Measurements from ENCODE around the gene GPR137.

GPR137 gene

DNA sequence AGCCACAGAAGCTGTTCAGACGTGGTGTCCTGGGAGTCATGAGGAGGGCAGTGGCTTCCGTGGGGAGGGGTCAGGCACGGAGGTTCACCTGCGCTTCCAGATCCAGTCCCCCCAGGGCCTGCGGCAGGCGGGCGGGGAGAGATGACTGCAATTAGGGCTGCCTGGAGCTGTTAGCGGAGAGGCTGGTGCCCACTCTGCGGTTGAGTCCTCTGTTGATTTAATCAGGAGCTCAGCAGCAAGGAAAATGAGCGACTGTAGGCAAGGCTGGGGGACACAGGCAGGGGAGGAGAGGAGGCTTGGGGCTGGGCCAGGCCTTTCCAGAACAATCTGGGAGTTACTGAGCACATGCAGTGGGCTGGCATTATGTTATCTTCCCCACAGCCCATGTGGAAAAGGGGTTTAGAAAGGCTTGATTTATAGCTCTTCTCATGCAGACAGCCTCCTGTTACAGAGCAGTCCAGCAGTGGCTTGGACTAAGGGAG is 21.2 kb upstream of the GPR137 start:
- no peak for DNase-seq

DNA sequence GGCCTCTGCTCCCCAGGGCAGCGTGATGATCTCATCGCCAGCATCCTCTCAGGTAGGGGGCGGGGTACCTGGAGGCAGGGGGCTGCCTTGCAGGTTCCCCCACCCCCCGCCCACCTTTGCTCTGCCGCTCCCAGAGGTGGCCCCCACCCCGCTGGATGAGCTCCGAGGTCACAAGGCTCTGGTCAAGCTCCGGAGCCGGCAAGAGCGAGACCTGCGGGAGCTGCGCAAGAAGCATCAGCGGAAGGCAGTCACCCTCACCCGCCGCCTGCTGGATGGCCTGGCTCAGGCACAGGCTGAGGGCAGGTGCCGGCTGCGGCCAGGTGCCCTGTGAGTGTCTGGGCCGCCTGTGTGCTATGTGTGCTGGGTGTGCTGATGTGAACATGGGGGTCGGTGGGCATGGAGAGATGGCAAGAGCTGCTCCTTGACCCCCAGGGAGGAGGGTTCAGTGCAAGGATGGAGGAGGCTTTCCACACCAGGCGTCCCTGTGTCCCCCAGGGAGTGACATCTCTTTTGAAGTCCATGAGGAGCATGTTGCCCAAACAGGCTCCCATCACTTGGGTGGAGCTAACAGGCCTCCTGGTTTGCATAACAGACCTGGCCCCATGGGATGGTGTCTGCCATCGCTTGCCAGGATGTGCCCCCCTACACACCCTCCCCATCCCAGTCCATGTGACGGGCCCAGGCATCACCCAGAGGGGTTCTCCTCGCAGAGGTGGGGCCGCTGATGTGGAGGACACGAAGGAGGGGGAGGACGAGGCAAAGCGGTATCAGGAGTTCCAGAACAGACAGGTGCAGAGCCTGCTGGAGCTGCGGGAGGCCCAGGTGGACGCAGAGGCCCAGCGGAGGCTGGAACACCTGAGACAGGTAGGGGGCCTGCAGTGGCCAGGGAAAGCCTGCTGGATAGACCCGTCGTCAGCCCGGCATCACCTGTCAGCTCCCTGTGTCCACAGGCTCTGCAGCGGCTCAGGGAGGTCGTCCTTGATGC is 20.2 kb upstream of the GPR137 start:
- DNase-seq: no peak

DNA sequence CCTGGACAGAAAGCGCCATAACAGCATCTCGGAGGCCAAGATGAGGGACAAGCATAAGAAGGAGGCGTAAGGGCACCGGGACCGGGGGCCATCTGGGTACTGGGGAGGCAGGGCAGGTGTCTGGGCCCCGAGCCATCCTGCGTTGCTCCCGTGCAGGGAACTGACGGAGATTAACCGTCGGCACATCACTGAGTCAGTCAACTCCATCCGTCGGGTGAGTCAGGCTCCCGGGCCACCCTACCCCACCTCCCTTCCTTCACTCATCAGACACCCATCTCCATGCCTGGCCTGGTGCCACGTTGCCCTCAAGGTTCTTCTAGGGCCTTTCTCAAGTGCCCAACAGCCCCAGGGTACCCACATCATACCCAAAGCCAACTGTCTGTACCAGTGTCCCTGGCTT is 19.3 kb upstream of the GPR137 start:
- peak; percentile 22 for DNase-seq

DNA sequence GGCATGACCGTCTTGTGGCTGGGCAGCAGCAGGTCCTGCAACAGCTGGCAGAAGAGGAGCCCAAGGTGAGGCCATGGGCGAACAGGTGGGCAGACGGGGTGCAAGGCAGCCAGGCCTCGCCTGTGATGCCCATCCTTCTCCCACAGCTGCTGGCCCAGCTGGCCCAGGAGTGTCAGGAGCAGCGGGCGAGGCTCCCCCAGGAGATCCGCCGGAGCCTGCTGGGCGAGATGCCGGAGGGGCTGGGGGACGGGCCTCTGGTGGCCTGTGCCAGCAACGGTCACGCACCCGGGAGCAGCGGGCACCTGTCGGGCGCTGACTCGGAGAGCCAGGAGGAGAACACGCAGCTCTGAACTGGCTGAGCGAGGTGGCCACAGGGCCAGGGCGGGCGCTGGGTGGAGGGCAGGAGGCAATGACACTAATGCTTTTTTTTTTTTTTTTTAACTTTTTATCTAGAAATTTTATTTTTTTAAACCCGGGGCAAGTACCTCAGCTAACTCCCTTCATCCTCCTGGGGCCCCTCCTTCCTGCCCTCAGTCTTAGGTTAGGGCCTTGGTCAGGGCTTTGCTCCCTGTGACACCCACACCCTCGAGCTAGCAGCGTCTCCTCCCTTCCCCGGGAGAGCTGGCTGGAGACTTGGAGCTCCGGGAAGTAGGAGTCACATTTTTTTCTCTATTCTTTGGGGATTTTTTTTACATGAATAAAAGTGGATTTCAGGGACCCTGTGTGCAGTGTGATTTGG is 18.3 kb upstream of the GPR137 start:
- DNase-seq: no peak

DNA sequence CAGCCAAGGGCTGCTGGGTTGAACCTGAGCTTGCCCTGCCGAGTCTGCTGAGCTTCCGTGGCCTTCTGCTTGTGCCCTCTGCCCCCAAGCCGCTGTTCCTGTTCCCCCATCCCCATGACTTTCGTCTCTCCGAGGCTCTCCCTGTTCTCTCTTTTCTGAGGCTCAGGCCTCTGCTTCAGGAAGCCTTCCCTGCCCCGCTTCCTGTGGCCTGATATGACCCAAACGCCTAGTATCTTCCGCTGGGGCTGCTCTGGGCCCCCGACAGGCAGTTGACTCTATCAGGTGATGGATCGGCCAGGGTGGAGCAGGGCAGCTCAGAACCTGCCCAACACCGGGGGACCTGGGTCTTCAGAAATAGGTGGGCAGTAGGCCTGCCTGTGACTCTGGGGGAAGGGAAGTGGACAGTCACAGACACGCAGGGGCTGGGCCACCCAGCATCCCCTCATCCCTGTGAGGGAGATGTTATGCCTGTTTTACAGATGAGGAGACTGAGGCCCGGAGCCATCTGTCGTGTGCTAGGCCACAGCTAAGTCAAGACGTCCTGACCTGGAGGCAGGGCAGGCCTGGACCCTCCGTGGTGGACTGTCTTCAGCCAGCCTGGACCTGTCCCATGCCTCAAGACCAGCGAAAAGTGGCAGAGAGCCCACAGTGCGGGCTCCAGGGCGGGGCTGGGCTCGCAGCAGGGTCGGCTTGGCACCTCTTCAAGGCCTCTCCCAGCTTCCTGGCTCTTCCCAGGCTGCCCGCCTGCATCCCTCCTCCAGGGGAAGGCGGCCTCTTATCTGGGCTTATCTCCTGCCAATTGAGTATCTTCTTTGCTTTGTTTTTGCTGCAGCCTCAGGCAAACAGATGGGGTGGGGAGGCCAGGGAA is 17.4 kb upstream of the GPR137 start:
- DNase-seq: peak; percentile 44

DNA sequence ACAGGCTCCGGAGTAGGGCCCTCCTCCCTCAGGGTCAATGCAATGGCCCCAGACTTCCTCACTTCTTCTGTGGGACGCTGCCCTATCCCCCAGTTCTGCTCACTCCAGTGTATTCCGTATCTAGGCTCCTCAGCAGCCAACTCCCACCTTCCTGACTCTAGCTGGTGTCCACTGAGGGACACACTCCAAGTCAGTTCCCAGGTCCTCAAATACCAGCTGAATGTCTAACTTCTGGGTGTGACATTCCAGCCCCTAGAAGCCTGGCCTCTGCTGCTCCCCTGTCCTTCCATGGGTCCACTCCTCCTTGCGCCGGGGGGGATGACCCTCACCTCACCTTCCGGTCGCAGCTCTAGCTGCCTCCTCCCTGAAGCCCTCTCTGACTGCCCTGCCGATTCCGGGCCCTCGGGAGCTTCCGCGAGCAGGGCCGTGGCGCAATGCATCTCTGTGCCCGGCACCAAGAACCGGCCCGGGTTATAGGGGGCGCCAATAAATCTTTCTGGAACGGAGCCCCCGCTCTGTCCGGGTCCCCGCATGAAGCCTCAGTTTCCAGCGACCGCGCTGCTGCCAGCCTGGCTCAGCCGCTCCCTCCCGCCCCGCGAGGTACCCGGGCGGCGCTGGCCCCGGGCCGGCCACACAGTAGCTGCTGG is 16.6 kb upstream of the GPR137 start:
- DNase-seq: peak; percentile 49

DNA sequence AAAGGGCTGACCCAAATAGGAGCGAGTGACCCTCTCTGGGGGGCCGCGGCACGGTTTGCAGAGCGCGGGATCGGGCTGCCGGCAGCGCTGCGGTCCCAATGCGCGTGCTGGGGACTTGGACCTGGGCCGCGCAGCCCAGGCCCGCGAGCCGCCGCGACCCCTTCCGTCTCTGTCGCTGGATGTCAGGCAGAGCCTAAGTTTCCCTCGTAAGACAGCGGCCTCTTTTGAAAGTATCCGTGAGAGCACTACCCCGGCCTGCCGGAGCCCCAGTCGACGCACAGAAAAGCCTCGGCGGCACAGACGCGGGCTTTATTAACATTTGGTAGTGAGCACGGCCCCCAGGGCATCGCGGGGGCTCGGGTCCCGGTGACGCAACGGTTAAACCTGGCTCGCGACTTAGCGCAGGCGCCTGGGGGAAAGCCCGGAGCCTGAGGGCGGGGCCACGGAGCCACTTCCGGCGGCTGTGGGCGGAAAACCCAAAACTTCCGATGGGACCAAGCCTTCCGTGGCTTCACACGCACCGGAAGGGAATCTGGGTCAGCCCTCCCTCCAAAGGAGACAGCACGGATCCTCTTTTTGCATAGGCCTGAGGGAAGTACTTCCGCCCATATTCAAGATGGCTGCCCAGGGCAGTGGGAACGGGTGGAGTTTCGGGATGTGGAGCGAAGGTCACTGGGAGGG is 16.0 kb upstream of the GPR137 start:
- peak; percentile 100 for DNase-seq

DNA sequence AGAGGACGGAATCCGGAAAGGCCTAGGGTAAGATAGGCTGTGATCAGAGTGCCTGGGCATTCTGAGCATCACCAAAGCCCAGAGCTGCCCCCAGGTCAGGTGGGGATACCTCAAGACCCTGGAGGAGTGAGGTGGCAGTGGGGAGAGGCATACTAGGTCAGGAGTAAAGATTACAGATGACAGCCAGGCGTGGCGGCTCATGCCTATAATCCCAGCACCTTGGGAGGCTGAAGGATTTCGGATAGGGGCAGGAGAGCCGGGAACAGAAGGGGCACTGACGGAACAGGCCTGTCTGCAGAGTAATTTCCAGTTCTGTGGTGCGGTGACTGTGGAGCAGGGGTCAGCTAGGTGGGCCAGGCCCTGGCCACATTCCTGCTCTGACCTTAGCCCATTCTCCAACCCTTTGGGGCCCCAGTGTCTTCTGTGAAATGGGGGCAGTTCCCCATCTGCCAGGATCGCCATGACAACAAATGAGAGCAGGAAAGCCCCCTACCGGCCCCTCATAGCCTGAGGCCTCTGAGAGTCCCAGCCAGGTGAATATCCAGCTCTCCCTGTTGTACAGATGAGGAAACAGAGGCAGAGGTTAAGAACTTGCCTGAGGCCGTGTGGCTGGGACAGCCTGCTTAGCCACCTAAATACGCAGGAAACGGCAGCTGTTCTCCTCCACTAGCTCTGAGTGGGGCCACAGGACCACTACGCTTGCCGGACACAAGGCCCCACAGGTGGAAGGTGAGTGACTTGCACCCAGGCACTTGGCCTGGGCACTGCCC is 10.4 kb upstream of the GPR137 start:
- no peak for DNase-seq

DNA sequence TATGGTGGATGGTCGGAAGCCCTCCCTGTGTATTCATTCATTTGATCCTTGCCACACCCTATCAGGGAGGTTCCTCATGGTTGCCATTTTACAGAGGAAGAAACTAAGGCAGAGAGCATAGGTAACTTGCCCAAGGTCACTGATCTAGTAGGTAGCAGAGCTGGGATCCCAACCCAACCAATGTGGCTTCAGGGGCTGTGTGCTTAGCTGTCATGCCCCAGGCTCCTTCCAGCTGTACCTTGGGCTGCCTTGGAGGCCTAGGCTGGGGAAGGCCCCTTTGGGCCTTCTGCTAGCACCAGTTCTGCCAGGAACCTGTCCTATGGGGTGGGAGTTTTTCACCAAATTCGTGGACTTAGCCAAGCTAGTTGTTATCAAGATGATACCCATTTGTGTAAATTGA is 9.8 kb upstream of the GPR137 start:
- DNase-seq: no peak

DNA sequence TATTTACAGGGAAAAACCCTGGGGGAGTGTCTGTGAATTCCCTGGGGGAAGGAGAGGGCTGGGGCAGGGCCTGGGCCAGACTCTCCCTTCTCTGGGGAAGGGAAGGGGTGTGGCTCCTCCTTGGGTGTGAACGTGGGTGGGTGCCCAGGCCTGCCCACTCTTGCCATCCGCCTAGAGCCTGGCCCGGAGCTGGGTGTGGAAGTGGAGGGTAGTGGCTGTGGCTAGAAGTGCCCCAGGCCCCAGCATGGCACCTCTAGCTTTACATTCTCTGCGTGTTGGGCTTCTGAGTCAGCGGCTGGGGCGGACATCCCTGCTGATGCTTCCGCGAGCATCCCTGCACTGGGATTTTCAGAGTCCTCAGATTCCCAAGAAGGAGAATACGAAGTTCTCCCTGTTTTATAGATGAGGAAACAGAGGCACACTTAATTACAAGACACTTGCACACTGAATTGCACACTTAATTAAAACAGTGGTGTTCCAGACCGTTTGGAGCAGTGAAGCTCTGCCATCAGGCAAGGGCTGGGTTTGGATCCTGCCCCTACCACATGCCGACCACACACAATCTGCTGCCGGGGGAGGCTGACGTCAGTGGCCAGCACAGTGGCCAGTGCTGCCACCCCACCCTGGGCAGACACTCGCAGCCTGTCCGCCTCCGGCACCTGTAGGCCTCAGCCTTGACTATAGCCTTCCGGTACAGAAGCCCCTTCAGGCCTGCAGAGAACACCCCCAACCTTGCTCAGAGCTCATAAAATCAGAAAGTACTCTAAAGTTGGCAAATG is 8.8 kb upstream of the GPR137 start:
- peak; percentile 78 for DNase-seq

DNA sequence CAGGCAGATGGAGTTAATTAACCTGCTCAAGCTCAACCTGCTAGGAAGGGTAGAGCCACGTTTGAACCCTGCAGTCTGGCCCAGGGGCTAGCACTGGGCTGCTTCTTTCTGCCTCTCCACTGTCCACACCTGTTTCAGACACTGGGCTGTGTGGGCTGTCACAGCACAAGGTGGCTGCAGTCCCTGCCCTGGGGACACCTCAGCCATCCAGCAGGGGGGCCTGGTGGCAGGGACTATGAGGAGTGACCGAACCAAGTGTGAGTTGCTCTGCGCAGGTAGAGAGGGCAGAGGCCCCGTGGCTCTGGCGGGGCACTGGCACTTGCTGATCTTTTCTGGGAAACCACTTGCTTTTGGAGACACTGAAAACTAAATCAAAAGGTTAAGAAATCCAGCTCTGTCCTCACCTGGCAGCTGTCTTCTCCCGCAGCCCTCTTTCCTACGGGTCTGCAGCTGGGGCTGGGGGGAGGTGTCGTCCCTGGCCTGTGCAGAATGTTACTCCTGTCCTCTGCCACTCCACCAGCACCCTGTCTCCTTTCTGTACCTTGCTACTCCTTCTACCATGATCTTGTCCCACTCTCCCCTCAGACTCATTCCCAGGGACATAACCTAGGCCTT is 7.0 kb upstream of the GPR137 start:
- no peak for DNase-seq

DNA sequence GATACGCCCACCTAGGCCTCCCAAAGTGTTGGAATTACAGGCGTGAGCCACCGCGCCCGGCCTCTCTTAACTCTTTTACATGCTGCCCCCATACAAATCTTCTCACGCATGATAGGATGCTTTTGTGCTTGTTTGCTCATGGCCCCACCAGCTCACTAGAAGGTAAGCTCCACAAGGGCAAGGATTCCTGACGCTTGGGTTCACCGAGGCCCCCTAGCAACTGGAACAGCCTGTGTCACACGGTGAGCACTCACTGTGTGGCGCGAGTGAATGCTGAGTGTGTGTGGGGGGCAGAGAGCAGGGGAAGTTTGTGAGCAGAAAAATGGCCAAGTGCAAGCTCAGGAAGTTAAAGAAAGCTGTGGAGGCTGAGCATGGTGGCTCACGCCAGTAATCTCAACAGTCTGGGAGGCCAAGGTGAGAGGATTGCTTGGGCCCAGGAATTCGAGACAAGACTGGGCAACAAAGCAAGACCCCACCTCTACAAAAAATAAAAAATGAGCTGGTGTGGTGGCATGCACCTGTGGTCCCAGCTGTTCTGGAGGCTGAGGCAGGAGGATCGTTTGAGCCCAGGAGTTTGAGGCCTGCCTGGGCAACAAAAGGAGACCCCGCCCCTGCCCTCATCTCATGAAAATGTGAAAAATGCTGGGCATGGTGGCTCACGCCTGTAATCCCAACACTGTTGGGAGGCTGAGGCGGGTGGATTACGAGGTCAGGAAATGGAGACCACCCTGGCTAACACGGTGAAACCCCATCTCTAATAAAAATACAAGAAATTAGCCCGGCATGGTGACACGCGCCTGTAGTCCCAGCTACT is 3.5 kb upstream of the GPR137 start:
- DNase-seq: no peak

DNA sequence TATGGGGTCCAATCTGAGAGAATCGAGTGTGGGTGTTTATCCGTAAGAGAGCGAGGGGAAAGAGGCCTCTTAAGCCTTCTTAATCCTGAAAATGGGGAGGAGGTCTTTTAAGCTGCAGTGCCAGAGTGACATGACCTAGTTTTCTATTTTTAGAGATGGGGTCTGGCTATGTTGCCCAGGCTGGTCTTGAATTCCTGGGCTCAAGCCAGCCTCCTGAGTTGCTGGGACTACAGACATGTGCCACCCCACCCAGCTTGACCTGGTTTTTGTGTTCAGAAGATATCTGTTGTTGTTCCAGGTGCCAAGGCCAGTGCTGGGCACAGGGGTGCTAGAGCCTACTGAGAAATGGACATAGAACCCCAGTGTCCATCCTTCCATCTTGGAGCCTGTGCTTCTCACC is 2.6 kb upstream of the GPR137 start:
- DNase-seq: no peak

DNA sequence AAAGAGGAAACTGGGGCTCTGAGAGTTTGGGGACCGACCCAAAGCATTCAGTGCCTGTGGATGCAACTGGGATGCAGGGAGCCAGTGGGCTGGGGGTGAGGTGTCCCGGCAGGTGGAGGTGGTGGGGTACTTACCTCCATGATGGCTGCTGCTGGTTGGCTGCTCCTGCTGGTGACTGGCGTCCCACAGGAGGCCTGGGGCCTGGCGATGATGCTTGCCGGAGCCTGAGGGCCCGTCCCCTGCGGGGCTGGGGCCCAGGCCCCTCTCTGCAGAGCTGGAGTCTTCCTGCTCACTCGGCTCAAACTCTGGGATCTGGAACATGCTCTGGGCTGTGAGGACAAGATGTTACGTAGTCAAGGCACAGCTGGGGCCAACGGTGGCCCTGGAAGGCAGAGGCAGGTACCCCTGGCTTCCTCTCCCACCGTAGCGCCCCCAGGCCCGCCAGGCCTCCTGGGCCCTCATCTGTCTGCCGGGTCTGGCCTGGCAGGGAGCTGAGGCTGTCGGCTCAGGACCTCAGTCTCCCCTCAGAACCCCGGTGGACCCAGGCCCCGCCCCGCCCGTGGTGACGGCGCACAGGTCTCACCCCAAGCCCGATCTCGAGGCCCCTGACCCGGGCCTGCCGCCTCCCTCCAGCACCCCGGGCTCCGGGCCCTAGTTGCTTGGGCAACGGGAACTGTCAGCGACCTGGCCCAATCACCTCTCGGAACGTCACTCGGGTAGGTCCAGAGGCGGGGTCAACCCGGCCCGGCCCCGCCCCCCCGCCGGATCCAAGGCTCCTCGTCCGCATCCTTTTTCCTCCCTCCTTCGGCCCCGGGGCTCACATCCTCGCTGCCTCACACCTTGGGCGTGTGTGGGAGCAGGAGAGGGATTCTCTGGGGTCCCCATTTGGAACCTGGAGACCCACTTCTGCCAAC is 1.3 kb upstream of the GPR137 start, which contains the start of gene BAD:
Gene BAD, minus strand, starts transcription at position 618 of the 914 bp plus-strand sequence. Its CDS starts 297 bp downstream, at position 321.
- peak; percentile 92 for DNase-seq

DNA sequence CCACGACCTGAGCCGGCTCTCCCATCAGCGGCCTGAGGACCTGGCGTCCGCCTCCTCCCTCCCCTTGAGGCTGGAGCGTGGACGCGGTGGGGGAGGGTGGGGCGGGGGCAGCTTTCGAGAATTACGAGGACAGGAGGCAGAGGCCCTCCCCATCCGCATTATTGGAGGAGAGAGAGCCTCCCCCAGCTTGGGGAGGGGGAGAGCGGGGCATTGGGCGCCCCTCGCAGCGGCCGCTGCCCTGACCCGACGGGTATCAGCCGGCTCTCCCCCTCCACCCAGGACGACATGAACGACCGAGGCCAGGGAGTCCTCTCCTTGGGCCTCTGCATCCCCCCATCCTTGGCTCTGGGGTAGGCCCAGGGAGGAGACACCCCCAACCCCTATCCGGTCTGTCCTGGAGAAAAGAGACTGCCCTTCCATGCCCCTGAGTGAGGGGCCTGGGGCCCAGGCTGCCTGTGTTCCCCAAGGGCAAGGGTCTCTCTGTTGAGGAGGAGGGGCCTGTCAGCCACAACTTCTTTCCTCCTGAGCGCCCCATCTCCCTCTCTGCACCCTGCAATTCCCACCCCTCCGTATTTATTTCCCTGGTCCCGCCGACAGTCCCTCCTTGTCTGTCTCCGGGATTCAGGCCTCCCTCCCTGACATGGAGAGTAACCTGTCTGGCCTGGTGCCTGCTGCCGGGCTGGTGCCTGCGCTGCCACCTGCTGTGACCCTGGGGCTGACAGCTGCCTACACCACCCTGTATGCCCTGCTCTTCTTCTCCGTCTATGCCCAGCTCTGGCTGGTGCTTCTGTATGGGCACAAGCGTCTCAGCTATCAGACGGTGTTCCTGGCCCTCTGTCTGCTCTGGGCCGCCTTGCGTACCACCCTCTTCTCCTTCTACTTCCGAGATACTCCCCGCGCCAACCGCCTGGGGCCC is 495 bp downstream of the GPR137 start:
- no peak for DNase-seq

DNA sequence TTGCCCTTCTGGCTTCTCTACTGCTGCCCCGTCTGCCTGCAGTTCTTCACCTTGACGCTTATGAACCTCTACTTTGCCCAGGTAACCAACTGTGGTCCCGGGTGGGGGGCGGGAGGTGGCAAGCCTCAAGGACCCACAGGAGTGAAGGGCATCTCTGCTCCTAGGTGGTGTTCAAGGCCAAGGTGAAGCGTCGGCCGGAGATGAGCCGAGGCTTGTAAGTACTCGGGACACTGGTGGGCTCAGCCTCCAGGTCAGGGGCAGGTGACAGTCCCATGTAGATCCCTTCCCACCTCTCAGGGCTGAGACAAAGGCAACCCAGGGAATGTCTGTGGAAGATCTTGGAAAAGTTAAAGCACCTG is 1.1 kb downstream of the GPR137 start:
- DNase-seq: no peak

Measured in fibroblast of skin of back (primary cell).